ENCODE measurements around the gene ROBO1. TPM values are rescaled to one million over a fixed set of nuclear protein-coding genes. Genes with fewer than 3 reads are reported as not detected.

ROBO1 gene
- total and polyA plus RNA-seq, 2 donors (not counting 1 experiment from before 2014, with no cell fraction given) = 0.27 to 3.2 TPM

DNA sequence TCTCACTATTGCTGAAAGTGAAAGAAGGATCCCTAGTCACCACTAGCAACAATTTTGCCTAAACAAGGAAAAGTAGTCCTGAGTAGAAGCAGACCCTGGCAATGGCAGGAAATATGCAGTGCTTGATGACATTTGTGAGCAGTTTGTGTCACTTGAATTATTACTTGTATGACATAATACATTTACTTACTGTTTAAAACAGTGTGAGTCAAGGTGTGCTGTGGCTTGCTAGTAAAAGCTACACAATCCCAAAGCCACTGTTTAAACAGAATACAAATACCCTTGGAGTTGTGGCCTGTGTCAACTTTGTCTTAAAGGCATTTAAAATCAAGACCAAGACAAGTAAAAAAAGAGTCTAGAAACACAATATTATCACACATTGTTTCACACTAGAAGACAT lies 775.4 kb downstream of the ROBO1 start:
- Mint-ChIP-seq H3K4me1 (no peaks in the 10 kb centered on the region), H3K9me3 (ENCODE audit: insufficient read depth) (peaks cover 2% of the 10 kb centered on the region), H3K4me3 (no peak overlapping the region), H3K27me3 (no peaks in the 10 kb centered on the region), H3K27ac (no peak overlapping the region)
- ChIA-PET POLR2A (no interaction called here), CTCF (no interaction called here)
- Histone ChIP-seq H3K36me3 (replicated peaks in 1 of 2; ENCODE audit: control extremely low read depth in 1 of 2, control insufficient read depth in 1 of 2, extremely low read depth in 1 of 2, insufficient read depth in 2 of 2, low read length in 1 of 2) (no peaks in the 10 kb centered on the region), H3K4me1 (ENCODE audit: control insufficient read depth in 2 of 2, insufficient read depth in 2 of 2, low read length in 2 of 2) (no peaks in the 10 kb centered on the region), H3K27me3 (replicated peaks in 1 of 4; ENCODE audit: control extremely low read depth in 1 of 4, control insufficient read depth in 3 of 4, insufficient read depth in 4 of 4, low read length in 3 of 4) (no peaks in the 10 kb centered on the region), H2AFZ (ENCODE audit: insufficient read depth, low read depth, low read length, poor library complexity, severe bottlenecking) (no peak overlapping the region), H3K9ac (ENCODE audit: low read length) (no peak overlapping the region), H3K27ac (ENCODE audit: low read length in 2 of 2) (no peak overlapping the region), H3K4me3 (ENCODE audit: control extremely low read depth in 1 of 5, extremely low read depth in 1 of 5, insufficient read depth in 1 of 5, low read depth in 2 of 5, low read length in 4 of 5) (no peak overlapping the region), H4K20me1 (ENCODE audit: control insufficient read depth, insufficient read depth, low read length, poor library complexity, severe bottlenecking) (no peaks in the 10 kb centered on the region), H3K79me2 (ENCODE audit: control insufficient read depth, insufficient read depth, low read length) (no peaks in the 10 kb centered on the region), H3K4me2 (replicated peaks; ENCODE audit: low read depth, low read length, poor library complexity, severe bottlenecking) (no peak overlapping the region), H3K9me3 (ENCODE audit: control extremely low read depth in 1 of 3, control insufficient read depth in 2 of 3, insufficient read depth in 1 of 3, low read length in 2 of 3) (no peaks in the 10 kb centered on the region)
- DNase-seq (no peak), ATAC-seq (ENCODE audit: low read depth) (no peak)
- no peak for TF ChIP-seq EZH2 (IDR thresholded peaks at IDR 0.05; ENCODE audit: borderline replicate concordance, insufficient read depth, low read depth, low read length, poor library complexity, severe bottlenecking)
- TF ChIP-seq, protein P1, sequence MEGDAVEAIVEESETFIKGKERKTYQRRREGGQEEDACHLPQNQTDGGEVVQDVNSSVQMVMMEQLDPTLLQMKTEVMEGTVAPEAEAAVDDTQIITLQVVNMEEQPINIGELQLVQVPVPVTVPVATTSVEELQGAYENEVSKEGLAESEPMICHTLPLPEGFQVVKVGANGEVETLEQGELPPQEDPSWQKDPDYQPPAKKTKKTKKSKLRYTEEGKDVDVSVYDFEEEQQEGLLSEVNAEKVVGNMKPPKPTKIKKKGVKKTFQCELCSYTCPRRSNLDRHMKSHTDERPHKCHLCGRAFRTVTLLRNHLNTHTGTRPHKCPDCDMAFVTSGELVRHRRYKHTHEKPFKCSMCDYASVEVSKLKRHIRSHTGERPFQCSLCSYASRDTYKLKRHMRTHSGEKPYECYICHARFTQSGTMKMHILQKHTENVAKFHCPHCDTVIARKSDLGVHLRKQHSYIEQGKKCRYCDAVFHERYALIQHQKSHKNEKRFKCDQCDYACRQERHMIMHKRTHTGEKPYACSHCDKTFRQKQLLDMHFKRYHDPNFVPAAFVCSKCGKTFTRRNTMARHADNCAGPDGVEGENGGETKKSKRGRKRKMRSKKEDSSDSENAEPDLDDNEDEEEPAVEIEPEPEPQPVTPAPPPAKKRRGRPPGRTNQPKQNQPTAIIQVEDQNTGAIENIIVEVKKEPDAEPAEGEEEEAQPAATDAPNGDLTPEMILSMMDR (IDR thresholded peaks at IDR 0.05) = no peak
- intact Hi-C loops (cut with micrococcal nuclease) = no loop called here

DNA sequence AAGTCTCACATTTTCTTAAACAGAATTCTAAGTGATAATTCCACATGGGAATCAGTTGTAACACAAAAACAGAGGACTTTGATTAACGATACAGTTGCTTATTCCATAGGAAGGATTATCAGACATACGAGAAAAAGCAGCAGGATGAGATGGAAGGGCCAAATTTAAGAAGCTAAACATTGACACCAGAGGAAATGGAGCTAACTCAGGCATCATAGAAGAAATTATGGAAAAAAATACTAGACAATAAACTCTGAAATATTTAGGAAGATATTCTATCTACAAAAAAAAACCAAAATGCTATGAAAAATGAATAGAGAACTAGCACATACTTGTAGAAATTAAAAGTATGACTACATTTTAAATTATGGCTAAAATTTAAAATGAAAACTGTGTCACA lies 776.1 kb downstream of the ROBO1 start:
- Histone ChIP-seq H3K27ac (ENCODE audit: low read length in 2 of 2) (no peak overlapping the region), H3K4me2 (replicated peaks; ENCODE audit: low read depth, low read length, poor library complexity, severe bottlenecking) (no peak overlapping the region), H3K9ac (ENCODE audit: low read length) (no peak overlapping the region), H3K36me3 (replicated peaks in 1 of 2; ENCODE audit: control extremely low read depth in 1 of 2, control insufficient read depth in 1 of 2, extremely low read depth in 1 of 2, insufficient read depth in 2 of 2, low read length in 1 of 2) (no peaks in the 10 kb centered on the region), H3K27me3 (replicated peaks in 1 of 4; ENCODE audit: control extremely low read depth in 1 of 4, control insufficient read depth in 3 of 4, insufficient read depth in 4 of 4, low read length in 3 of 4) (no peaks in the 10 kb centered on the region), H3K9me3 (ENCODE audit: control extremely low read depth in 1 of 3, control insufficient read depth in 2 of 3, insufficient read depth in 1 of 3, low read length in 2 of 3) (no peaks in the 10 kb centered on the region), H2AFZ (ENCODE audit: insufficient read depth, low read depth, low read length, poor library complexity, severe bottlenecking) (no peak overlapping the region), H3K4me1 (ENCODE audit: control insufficient read depth in 2 of 2, insufficient read depth in 2 of 2, low read length in 2 of 2) (no peaks in the 10 kb centered on the region), H3K4me3 (ENCODE audit: control extremely low read depth in 1 of 5, extremely low read depth in 1 of 5, insufficient read depth in 1 of 5, low read depth in 2 of 5, low read length in 4 of 5) (no peak overlapping the region), H4K20me1 (ENCODE audit: control insufficient read depth, insufficient read depth, low read length, poor library complexity, severe bottlenecking) (no peaks in the 10 kb centered on the region), H3K79me2 (ENCODE audit: control insufficient read depth, insufficient read depth, low read length) (no peaks in the 10 kb centered on the region)
- Mint-ChIP-seq H3K4me3 (no peak overlapping the region), H3K27ac (no peak overlapping the region), H3K27me3 (no peaks in the 10 kb centered on the region), H3K4me1 (no peaks in the 10 kb centered on the region), H3K9me3 (ENCODE audit: insufficient read depth) (peaks cover 2% of the 10 kb centered on the region)
- no peak for ATAC-seq (ENCODE audit: low read depth)
- no CpG with 5 or more reads among the region's 2 CpGs for WGBS (ENCODE audit: insufficient coverage)
- intact Hi-C loops (cut with micrococcal nuclease) = no loop called here
- TF ChIP-seq, protein P1 (IDR thresholded peaks at IDR 0.05) = no peak
- no peak for TF ChIP-seq EZH2 (IDR thresholded peaks at IDR 0.05; ENCODE audit: borderline replicate concordance, insufficient read depth, low read depth, low read length, poor library complexity, severe bottlenecking)
- ChIA-PET POLR2A (no interaction called here), CTCF (no interaction called here)
- DNase-seq = no peak

All from B cell (primary cell).